ENCODE results near the gene UGCG. TPM values are rescaled to one million over a fixed set of nuclear protein-coding genes. Genes with fewer than 3 reads are reported as not detected.

The UGCG gene
- total RNA-seq, 1 experiment from 2014 or later = 23.1 TPM

DNA sequence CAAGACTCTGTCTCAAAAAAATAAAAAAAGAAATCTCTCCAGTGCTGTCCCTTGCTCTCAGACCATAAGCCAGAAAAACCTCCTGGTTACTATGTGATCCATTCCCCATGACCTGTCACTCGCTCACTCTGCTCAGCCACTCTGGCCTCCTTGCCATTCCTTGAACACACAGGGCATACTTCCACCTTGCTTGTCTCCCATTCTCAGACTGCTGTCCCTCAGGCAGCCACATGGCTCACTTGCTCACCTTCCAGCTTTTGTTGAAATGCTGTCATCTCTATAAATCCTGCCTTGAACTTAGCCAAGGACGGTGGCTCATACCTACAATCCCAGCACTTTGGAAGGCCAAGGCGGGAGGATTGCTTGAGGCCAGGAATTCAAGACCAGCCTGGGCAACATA is 82.9 kb downstream of the UGCG start:
- no TSS peak for BruUV-seq (replicated peaks)
- no peaks in the 10 kb centered on the region for H3K9me3 ChIP-seq (ENCODE audit: low read depth, low read length, poor library complexity, severe bottlenecking)
- no peak for TF ChIP-seq EZH2 (IDR thresholded peaks at IDR 0.05; ENCODE audit: borderline replicate concordance, low read depth, low read length, poor library complexity, severe bottlenecking)
- TF ChIP-seq, protein P1, sequence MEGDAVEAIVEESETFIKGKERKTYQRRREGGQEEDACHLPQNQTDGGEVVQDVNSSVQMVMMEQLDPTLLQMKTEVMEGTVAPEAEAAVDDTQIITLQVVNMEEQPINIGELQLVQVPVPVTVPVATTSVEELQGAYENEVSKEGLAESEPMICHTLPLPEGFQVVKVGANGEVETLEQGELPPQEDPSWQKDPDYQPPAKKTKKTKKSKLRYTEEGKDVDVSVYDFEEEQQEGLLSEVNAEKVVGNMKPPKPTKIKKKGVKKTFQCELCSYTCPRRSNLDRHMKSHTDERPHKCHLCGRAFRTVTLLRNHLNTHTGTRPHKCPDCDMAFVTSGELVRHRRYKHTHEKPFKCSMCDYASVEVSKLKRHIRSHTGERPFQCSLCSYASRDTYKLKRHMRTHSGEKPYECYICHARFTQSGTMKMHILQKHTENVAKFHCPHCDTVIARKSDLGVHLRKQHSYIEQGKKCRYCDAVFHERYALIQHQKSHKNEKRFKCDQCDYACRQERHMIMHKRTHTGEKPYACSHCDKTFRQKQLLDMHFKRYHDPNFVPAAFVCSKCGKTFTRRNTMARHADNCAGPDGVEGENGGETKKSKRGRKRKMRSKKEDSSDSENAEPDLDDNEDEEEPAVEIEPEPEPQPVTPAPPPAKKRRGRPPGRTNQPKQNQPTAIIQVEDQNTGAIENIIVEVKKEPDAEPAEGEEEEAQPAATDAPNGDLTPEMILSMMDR (conservative IDR thresholded peaks at IDR 0.05; ENCODE audit: low read depth, low read length) = no peak
- no peaks in the 10 kb centered on the region for H3K27me3 ChIP-seq (replicated peaks; ENCODE audit: insufficient read depth, low read depth, low read length, poor library complexity)
- no peak overlapping the region for H3K27ac ChIP-seq (ENCODE audit: low read depth, low read length, poor library complexity, severe bottlenecking)
- DNase-seq (ENCODE audit: low spot score) = no peak
- CTCF ChIA-PET = interaction anchor here (0.5 kb wide), 1 partner anchor 101 kb away, joined by 3 read pairs; no protein-coding TSS in a partner anchor
- intact Hi-C loops (cut with micrococcal nuclease; ENCODE audit: unreplicated experiment) = loop anchor here (10.0 kb wide), 1 partner anchor 215 kb away; no protein-coding TSS in a partner anchor
- no peak overlapping the region for H3K4me3 ChIP-seq (ENCODE audit: low read depth, low read length, poor library complexity, severe bottlenecking)
- no peaks in the 10 kb centered on the region for H3K36me3 ChIP-seq (ENCODE audit: insufficient read depth, low read length, poor library complexity, severe bottlenecking)
- POLR2A ChIA-PET (ENCODE audit: low non-redundant PET) = no interaction called here
- no peaks in the 10 kb centered on the region for H3K4me1 ChIP-seq (ENCODE audit: insufficient read depth, low read length, poor library complexity, severe bottlenecking)

DNA sequence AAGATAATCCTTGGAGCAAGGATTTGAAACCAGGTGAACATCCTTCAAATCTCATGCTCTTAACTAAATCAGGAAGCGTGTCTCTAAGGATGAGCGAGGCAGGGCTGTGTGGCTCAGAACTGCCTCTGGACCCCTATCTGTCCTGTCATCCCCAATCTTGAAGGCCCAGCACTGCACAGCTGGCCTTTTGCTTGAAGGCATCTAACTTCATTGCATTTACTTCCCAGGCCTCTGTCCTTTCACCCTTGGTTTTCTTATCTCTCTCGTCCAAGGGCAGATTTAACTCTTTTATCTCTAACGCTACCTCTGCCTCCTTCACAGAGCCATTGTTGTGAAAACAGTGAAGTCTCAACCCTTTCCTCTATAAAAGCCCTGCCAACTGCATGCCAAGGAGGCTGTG is 83.8 kb downstream of the UGCG start:
- Histone ChIP-seq H3K27me3 (replicated peaks; ENCODE audit: insufficient read depth, low read depth, low read length, poor library complexity) (no peaks in the 10 kb centered on the region), H3K4me3 (ENCODE audit: low read depth, low read length, poor library complexity, severe bottlenecking) (no peak overlapping the region), H3K36me3 (ENCODE audit: insufficient read depth, low read length, poor library complexity, severe bottlenecking) (no peaks in the 10 kb centered on the region), H3K4me1 (ENCODE audit: insufficient read depth, low read length, poor library complexity, severe bottlenecking) (no peaks in the 10 kb centered on the region), H3K9me3 (ENCODE audit: low read depth, low read length, poor library complexity, severe bottlenecking) (no peaks in the 10 kb centered on the region), H3K27ac (ENCODE audit: low read depth, low read length, poor library complexity, severe bottlenecking) (no peak overlapping the region)
- BruUV-seq (replicated peaks) = no TSS peak
- DNase-seq (ENCODE audit: low spot score) = no peak
- ChIA-PET POLR2A (ENCODE audit: low non-redundant PET) (no interaction called here), CTCF (interaction anchor here (0.6 kb wide), 1 partner anchor 53 kb away, joined by 3 read pairs; no protein-coding TSS in a partner anchor)
- TF ChIP-seq, protein P1 (conservative IDR thresholded peaks at IDR 0.05; ENCODE audit: low read depth, low read length) = no peak
- TF ChIP-seq EZH2 (IDR thresholded peaks at IDR 0.05; ENCODE audit: borderline replicate concordance, low read depth, low read length, poor library complexity, severe bottlenecking) = no peak
- intact Hi-C loops (cut with micrococcal nuclease; ENCODE audit: unreplicated experiment) = no loop called here

DNA sequence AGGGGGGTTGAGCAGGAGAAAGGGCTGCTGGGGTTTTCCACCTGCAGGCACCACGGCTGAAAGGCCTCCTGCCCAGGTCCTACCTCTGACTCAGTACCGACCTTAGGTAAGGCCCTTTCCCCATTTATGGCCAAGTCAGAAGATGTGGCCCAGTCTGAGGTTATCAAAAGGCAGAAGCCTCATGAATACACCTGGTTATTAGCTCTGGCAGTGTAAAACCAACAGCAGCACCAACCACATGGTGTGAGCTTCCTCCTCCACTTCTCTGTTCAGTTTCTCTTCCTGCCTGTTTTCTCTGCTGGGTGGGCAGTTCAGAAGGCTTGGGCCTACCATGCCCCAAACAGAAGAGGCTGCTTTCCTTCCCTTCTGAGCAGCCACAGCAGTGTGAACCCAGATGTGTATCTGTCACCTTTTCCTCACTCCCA is 86.9 kb downstream of the UGCG start:
- no peak for DNase-seq (ENCODE audit: low spot score)
- CTCF ChIA-PET = no interaction called here
- H3K9me3 ChIP-seq (ENCODE audit: low read depth, low read length, poor library complexity, severe bottlenecking) = no peaks in the 10 kb centered on the region
- TF ChIP-seq, protein P1 (conservative IDR thresholded peaks at IDR 0.05; ENCODE audit: low read depth, low read length) = no peak
- TF ChIP-seq EZH2 (IDR thresholded peaks at IDR 0.05; ENCODE audit: borderline replicate concordance, low read depth, low read length, poor library complexity, severe bottlenecking) = no peak
- no peak overlapping the region for H3K4me3 ChIP-seq (ENCODE audit: low read depth, low read length, poor library complexity, severe bottlenecking)
- no peaks in the 10 kb centered on the region for H3K4me1 ChIP-seq (ENCODE audit: insufficient read depth, low read length, poor library complexity, severe bottlenecking)
- no peaks in the 10 kb centered on the region for H3K27me3 ChIP-seq (replicated peaks; ENCODE audit: insufficient read depth, low read depth, low read length, poor library complexity)
- POLR2A ChIA-PET (ENCODE audit: low non-redundant PET) = no interaction called here
- no TSS peak for BruUV-seq (replicated peaks)
- intact Hi-C loops (cut with micrococcal nuclease; ENCODE audit: unreplicated experiment) = no loop called here
- H3K27ac ChIP-seq (ENCODE audit: low read depth, low read length, poor library complexity, severe bottlenecking) = no peak overlapping the region
- H3K36me3 ChIP-seq (ENCODE audit: insufficient read depth, low read length, poor library complexity, severe bottlenecking) = no peaks in the 10 kb centered on the region

Measured in A673 (cell line).